HG03457 (cell line): ENCODE data around the gene APLP1.
"Not testable (repeated sequence)": the region's sequence is repeated elsewhere in the genome, so short reads cannot be mapped to it uniquely, and the experiment has no call there.

Experiments
- ATAC-seq: cut with Tn5 transposase; IDR thresholded peaks from one replicate; pipeline ENCODE4 v1.9.1; 2021; ENCODE audit warnings: moderate number of reproducible peaks; ENCODE audit not compliant: unreplicated experiment

APLP1 gene

GRCh38 chr19:35882114-35882832 is 13.9 kb downstream of the APLP1 start:
- no peak for ATAC-seq

- no peak for ATAC-seq
These were observed 15.5 kb downstream of the APLP1 start for GRCh38 chr19:35883882-35884281.

GRCh38 chr19:35885225-35885738 is 16.9 kb downstream of the APLP1 start:
- no peak for ATAC-seq

GRCh38 chr19:35885904-35886303 is 17.5 kb downstream of the APLP1 start:
- no peak for ATAC-seq

- ATAC-seq = no peak
These were observed 18.8 kb downstream of the APLP1 start for GRCh38 chr19:35887197-35887596.

GRCh38 chr19:35888398-35888797 is 20.0 kb downstream of the APLP1 start:
- no peak for ATAC-seq

- no peak for ATAC-seq
These were observed 21.2 kb downstream of the APLP1 start for GRCh38 chr19:35889370-35890112.

- no peak for ATAC-seq
These were observed 21.8 kb downstream of the APLP1 start for GRCh38 chr19:35890113-35890650.

GRCh38 chr19:35891819-35892218 is 23.4 kb downstream of the APLP1 start:
- ATAC-seq = not testable (repeated sequence)

- no peak for ATAC-seq
These were observed 26.0 kb downstream of the APLP1 start for GRCh38 chr19:35894342-35894741.

- no peak for ATAC-seq
These were observed 27.7 kb downstream of the APLP1 start for GRCh38 chr19:35895911-35896642.

GRCh38 chr19:35896643-35897040 is 28.3 kb downstream of the APLP1 start:
- no peak for ATAC-seq

- no peak for ATAC-seq
These were observed 29.5 kb downstream of the APLP1 start for GRCh38 chr19:35897706-35898451.

- ATAC-seq = no peak
These were observed 30.1 kb downstream of the APLP1 start for GRCh38 chr19:35898499-35898809.

- ATAC-seq = no peak
These were observed 31.3 kb downstream of the APLP1 start for GRCh38 chr19:35899547-35900214.

- ATAC-seq = no peak
These were observed 32.8 kb downstream of the APLP1 start for GRCh38 chr19:35901055-35901644.

GRCh38 chr19:35901854-35902661 is 33.7 kb downstream of the APLP1 start, which contains the start of gene HCST:
HCST (plus strand) TSS chr19:35902529; CDS start chr19:35902594, 65 bp downstream.
- no peak for ATAC-seq

GRCh38 chr19:35902870-35903475 is 34.6 kb downstream of the APLP1 start:
- ATAC-seq = no peak
